GM18511 (cell line): ENCODE results near the gene PTGFR.

ENCODE experiments used
- ATAC-seq: cut with Tn5 transposase; IDR thresholded peaks from one replicate; pipeline ENCODE4 v1.9.1; 2021; ENCODE audit warnings: mild to moderate bottlenecking, moderate library complexity; ENCODE audit not compliant: unreplicated experiment

Gene PTGFR

GRCh38 chr1:78586572-78586971 lies 95.8 kb downstream of the PTGFR start:
- no peak for ATAC-seq

- ATAC-seq, result no peak
These were observed 96.4 kb downstream of the PTGFR start for GRCh38 chr1:78587211-78587610.
